GM23338 (cell line): ENCODE results near the gene CSRNP3. TPM values are rescaled to one million over a fixed set of nuclear protein-coding genes. Genes with fewer than 3 reads are reported as not detected.

Experiments used
- ATAC-seq: fragments of 200-7000 bp; cut with Tn5 transposase; 3 replicates; pipeline ENCODE4 v1.9.1; 2020
- DNase-seq: peaks from one replicate; pipeline ENCODE4 v3.0.0-alpha.2; 2015; ENCODE audit warnings: low spot score
- H2AFZ ChIP-seq: fragments of 200-600 bp; sonication (generic); 2 replicates; pipeline ENCODE4 v1.8.0; 2016; ENCODE audit warnings: antibody characterized with exemption, mild to moderate bottlenecking, moderate library complexity
- H3F3A ChIP-seq: fragments of 200-600 bp; sonication (generic); replicated peaks from 2 replicates; pipeline ENCODE4 v1.8.0; 2017; ENCODE audit warnings: antibody characterized with exemption, mixed run types, low read depth
- H3K27ac ChIP-seq: fragments of 200-600 bp; sonication (generic); 2 replicates; pipeline ENCODE4 v1.6.1; 2016; ENCODE audit warnings: low read depth
- H3K27me3 ChIP-seq: fragments of 200-600 bp; sonication (generic); 2 replicates; pipeline ENCODE4 v1.8.0; 2016; ENCODE audit warnings: mild to moderate bottlenecking, mixed run types, moderate library complexity; ENCODE audit not compliant: insufficient read depth
- H3K36me3 ChIP-seq: fragments of 200-600 bp; sonication (generic); 2 replicates; pipeline ENCODE4 v1.8.0; 2016; ENCODE audit warnings: mild to moderate bottlenecking; ENCODE audit not compliant: insufficient read depth
- H3K4me1 ChIP-seq: fragments of 200-600 bp; sonication (generic); 2 replicates; pipeline ENCODE4 v1.8.0; 2016; ENCODE audit warnings: mild to moderate bottlenecking, moderate library complexity; ENCODE audit not compliant: insufficient read depth
- H3K4me2 ChIP-seq: fragments of 200-600 bp; sonication (generic); 2 replicates; pipeline ENCODE4 v1.7.1; 2017; ENCODE audit warnings: mixed run types
- H3K4me3 ChIP-seq: fragments of 200-600 bp; sonication (generic); 2 replicates; pipeline ENCODE4 v1.6.1; 2016; ENCODE audit warnings: mixed run types
- H3K79me2 ChIP-seq: fragments of 200-600 bp; sonication (generic); replicated peaks from 2 replicates; pipeline ENCODE4 v1.8.0; 2017; ENCODE audit warnings: mild to moderate bottlenecking; ENCODE audit not compliant: insufficient read depth
- H3K9me2 ChIP-seq: fragments of 200-600 bp; sonication (generic); 2 replicates; pipeline ENCODE4 v1.8.0; 2017; ENCODE audit not compliant: insufficient read depth
- H4K20me1 ChIP-seq: fragments of 200-600 bp; sonication (generic); replicated peaks from 2 replicates; pipeline ENCODE4 v1.8.0; 2017; ENCODE audit warnings: mild to moderate bottlenecking; ENCODE audit not compliant: insufficient read depth
- H3K27ac Mint-ChIP-seq: 2 replicates; pipeline ENCODE4 v1.8.0; 2020; ENCODE audit warnings: inconsistent platforms, mild to moderate bottlenecking, moderate library complexity, mixed read lengths
- H3K27me3 Mint-ChIP-seq: 3 replicates; pipeline ENCODE4 v1.8.0; 2022; ENCODE audit warnings: low read depth, mild to moderate bottlenecking, moderate library complexity, mixed read lengths, inconsistent platforms; ENCODE audit not compliant: insufficient read depth, poor library complexity
- H3K36me3 Mint-ChIP-seq: 3 replicates; pipeline ENCODE4 v1.8.0; 2021; ENCODE audit warnings: low read depth, mild to moderate bottlenecking, inconsistent platforms, moderate library complexity, mixed read lengths
- H3K4me1 Mint-ChIP-seq: 3 replicates; pipeline ENCODE4 v1.8.0; 2020; ENCODE audit warnings: mild to moderate bottlenecking, inconsistent platforms, mixed read lengths
- H3K4me3 Mint-ChIP-seq: 3 replicates; pipeline ENCODE4 v1.8.0; 2021; ENCODE audit warnings: moderate library complexity, mild to moderate bottlenecking, inconsistent platforms, mixed read lengths
- H3K9me3 Mint-ChIP-seq: 3 replicates; pipeline ENCODE4 v1.8.0; 2020; ENCODE audit warnings: moderate library complexity, mild to moderate bottlenecking, inconsistent platforms, mixed read lengths
- CREB1 ChIP-seq: fragments of 250-450 bp; sonication (Bioruptor Pico); IDR thresholded peaks from 2 replicates; pipeline ENCODE4 v1.5.0; 2020; ENCODE audit warnings: low read depth, mild to moderate bottlenecking, moderate library complexity
- ETS1 ChIP-seq: IDR thresholded peaks from 2 replicates; pipeline ENCODE4 v1.6.1; 2016; ENCODE audit warnings: antibody characterized with exemption
- EZH2 ChIP-seq: fragments of 200-600 bp; sonication (generic); IDR thresholded peaks from one replicate; pipeline ENCODE4 v1.8.0; 2017; ENCODE audit warnings: antibody characterized with exemption, mild to moderate bottlenecking, low read depth; ENCODE audit not compliant: unreplicated experiment
- EZH2phosphoT487 ChIP-seq: fragments of 200-600 bp; sonication (generic); IDR thresholded peaks from one replicate; pipeline ENCODE4 v1.8.1; 2018; ENCODE audit warnings: antibody characterized with exemption; ENCODE audit not compliant: unreplicated experiment
- NANOG ChIP-seq: IDR thresholded peaks from 2 replicates; pipeline ENCODE4 v1.6.1; 2016; ENCODE audit warnings: antibody characterized with exemption, borderline replicate concordance
- POLR2AphosphoS5 ChIP-seq: IDR thresholded peaks from 2 replicates; pipeline ENCODE4 v1.6.1; 2016; ENCODE audit warnings: antibody characterized with exemption, low read depth
- STAT1 ChIP-seq: IDR thresholded peaks from one replicate; pipeline ENCODE4 v1.6.1; 2016; ENCODE audit warnings: antibody characterized with exemption; ENCODE audit not compliant: unreplicated experiment
- ZNF114 ChIP-seq: fragments of 250-450 bp; sonication (Bioruptor Pico); IDR thresholded peaks from 2 replicates; pipeline ENCODE4 v1.5.0; 2020; ENCODE audit warnings: mild to moderate bottlenecking, moderate library complexity
- ZNF462 ChIP-seq: fragments of 250-450 bp; sonication (Bioruptor Pico); IDR thresholded peaks from 2 replicates; pipeline ENCODE4 v1.5.0; 2020; ENCODE audit warnings: mild to moderate bottlenecking, moderate library complexity
- polyA plus RNA-seq: library from polyadenylated mRNA; unstranded; fragments of >200 nt; fragmentation: Nextera tagmentation; extraction: Ambion mirVana; gene quantifications from 2 replicates; pipeline ENCODE4 v1.2.1, GENCODE V29; 2016
- total RNA-seq: library from RNA; depleted of rRNA; stranded (reverse); fragments of >200 nt; shearing (Covaris generic); gene quantifications from 2 replicates; pipeline ENCODE4 v1.2.3, GENCODE V29; 2014
- TF ChIP-seq, protein P1 (sequence below), 2 experiments: fragments of 200-600 bp in 1 of 2; sonication (generic) in 1 of 2; conservative IDR thresholded peaks; 2 replicates each; pipeline versions ENCODE4 v1.5.1 to v1.6.1; 2016 to 2017; ENCODE audit warnings: antibody characterized with exemption in 2 of 2, low read depth in 2 of 2, mild to moderate bottlenecking in 2 of 2, moderate library complexity in 1 of 2

CSRNP3 gene
- total and polyA plus RNA-seq, 2 experiments from 2014 or later = 3.8 to 6.8 TPM

GRCh38 chr2:165678882-165679281 is 209.4 kb downstream of the CSRNP3 start (continued):
- TF ChIP-seq, protein P1, sequence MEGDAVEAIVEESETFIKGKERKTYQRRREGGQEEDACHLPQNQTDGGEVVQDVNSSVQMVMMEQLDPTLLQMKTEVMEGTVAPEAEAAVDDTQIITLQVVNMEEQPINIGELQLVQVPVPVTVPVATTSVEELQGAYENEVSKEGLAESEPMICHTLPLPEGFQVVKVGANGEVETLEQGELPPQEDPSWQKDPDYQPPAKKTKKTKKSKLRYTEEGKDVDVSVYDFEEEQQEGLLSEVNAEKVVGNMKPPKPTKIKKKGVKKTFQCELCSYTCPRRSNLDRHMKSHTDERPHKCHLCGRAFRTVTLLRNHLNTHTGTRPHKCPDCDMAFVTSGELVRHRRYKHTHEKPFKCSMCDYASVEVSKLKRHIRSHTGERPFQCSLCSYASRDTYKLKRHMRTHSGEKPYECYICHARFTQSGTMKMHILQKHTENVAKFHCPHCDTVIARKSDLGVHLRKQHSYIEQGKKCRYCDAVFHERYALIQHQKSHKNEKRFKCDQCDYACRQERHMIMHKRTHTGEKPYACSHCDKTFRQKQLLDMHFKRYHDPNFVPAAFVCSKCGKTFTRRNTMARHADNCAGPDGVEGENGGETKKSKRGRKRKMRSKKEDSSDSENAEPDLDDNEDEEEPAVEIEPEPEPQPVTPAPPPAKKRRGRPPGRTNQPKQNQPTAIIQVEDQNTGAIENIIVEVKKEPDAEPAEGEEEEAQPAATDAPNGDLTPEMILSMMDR (conservative IDR thresholded peaks at IDR 0.05; ENCODE audit: low read depth in 2 of 2) = no peak
- TF ChIP-seq ETS1 (no peak), EZH2phosphoT487 (no peak), NANOG (no peak), STAT1 (no peak)

DNA sequence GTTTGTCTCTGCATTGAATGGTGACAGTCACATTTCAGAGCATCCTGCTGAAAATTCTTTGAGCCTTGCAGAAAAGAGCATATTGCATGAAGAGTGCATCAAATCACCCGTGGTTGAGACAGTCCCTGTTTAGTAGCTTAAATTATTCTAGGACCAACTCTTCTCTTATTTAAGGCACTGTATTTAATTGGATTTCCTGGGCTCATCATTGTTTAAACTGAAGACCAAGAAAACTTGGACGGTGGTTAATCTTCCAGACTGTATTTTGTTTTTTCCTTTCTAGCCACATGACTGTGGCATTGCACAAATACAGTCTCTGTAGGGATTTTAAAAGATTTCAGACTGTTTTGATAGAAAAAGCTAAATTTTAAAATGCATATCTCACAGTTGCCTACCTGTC is 210.1 kb downstream of the CSRNP3 start:
- H3K4me1 ChIP-seq = peaks cover 12% of the 10 kb centered on the region
- H3K4me2 ChIP-seq = no peak overlapping the region
- Mint-ChIP-seq H3K36me3 (no peaks in the 10 kb centered on the region), H3K27me3 (no peaks in the 10 kb centered on the region), H3K27ac (no peak overlapping the region), H3K9me3 (no peaks in the 10 kb centered on the region), H3K4me3 (no peak overlapping the region), H3K4me1 (peaks cover 22% of the 10 kb centered on the region)
- no peak overlapping the region for H3K27ac ChIP-seq
- DNase-seq (no peak), ATAC-seq (no peak)
- no peak overlapping the region for H2AFZ ChIP-seq
- H3K79me2 ChIP-seq = no peaks in the 10 kb centered on the region
- H3F3A ChIP-seq = no peaks in the 10 kb centered on the region
- no peak overlapping the region for H3K4me3 ChIP-seq
- no peak for TF ChIP-seq CREB1 (CRISPR knock-in tag)
- no peak for TF ChIP-seq POLR2AphosphoS5
- no peak for TF ChIP-seq ZNF114 (CRISPR knock-in tag)
- TF ChIP-seq EZH2 = no peak
- no peak for TF ChIP-seq ETS1
- TF ChIP-seq NANOG = no peak
- no peaks in the 10 kb centered on the region for H3K27me3 ChIP-seq
- no peaks in the 10 kb centered on the region for H3K9me2 ChIP-seq
- H4K20me1 ChIP-seq = no peaks in the 10 kb centered on the region
- no peaks in the 10 kb centered on the region for H3K36me3 ChIP-seq

GRCh38 chr2:165681841-165682240 is 212.3 kb downstream of the CSRNP3 start:
- no peaks in the 10 kb centered on the region for H3K36me3 ChIP-seq
- H3K79me2 ChIP-seq = no peaks in the 10 kb centered on the region
- DNase-seq (no peak), ATAC-seq (no peak)
- no peaks in the 10 kb centered on the region for H3K9me2 ChIP-seq
- H2AFZ ChIP-seq = no peak overlapping the region
- H3K4me3 Mint-ChIP-seq = no peak overlapping the region
- peaks cover 12% of the 10 kb centered on the region for H3K4me1 ChIP-seq
- H3K4me2 ChIP-seq = no peak overlapping the region
- no peak overlapping the region for H3K4me3 ChIP-seq
- H3K27ac Mint-ChIP-seq = no peak overlapping the region
- H3K27me3 Mint-ChIP-seq = no peaks in the 10 kb centered on the region
- H3F3A ChIP-seq = no peaks in the 10 kb centered on the region
- no peaks in the 10 kb centered on the region for H3K9me3 Mint-ChIP-seq
- H3K27ac ChIP-seq = no peak overlapping the region
- no peaks in the 10 kb centered on the region for H4K20me1 ChIP-seq
- no peaks in the 10 kb centered on the region for H3K27me3 ChIP-seq
- no peaks in the 10 kb centered on the region for H3K36me3 Mint-ChIP-seq
- peaks cover 22% of the 10 kb centered on the region for H3K4me1 Mint-ChIP-seq
- no peak for TF ChIP-seq ZNF114 (CRISPR knock-in tag)
- TF ChIP-seq ZNF462 (CRISPR knock-in tag) = no peak
